Measurements from ENCODE around the gene SCUBE3.

GRCh38 chr6:35191889-35192288 lies 21.9 kb upstream of the SCUBE3 start:
- TF ChIP-seq, protein P1, sequence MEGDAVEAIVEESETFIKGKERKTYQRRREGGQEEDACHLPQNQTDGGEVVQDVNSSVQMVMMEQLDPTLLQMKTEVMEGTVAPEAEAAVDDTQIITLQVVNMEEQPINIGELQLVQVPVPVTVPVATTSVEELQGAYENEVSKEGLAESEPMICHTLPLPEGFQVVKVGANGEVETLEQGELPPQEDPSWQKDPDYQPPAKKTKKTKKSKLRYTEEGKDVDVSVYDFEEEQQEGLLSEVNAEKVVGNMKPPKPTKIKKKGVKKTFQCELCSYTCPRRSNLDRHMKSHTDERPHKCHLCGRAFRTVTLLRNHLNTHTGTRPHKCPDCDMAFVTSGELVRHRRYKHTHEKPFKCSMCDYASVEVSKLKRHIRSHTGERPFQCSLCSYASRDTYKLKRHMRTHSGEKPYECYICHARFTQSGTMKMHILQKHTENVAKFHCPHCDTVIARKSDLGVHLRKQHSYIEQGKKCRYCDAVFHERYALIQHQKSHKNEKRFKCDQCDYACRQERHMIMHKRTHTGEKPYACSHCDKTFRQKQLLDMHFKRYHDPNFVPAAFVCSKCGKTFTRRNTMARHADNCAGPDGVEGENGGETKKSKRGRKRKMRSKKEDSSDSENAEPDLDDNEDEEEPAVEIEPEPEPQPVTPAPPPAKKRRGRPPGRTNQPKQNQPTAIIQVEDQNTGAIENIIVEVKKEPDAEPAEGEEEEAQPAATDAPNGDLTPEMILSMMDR (conservative IDR thresholded peaks at IDR 0.05; ENCODE audit: low read length): no peak
- no peak for TF ChIP-seq EZH2phosphoT487 (IDR thresholded peaks at IDR 0.05; ENCODE audit: borderline replicate concordance)
